K562 (cell line): ENCODE results near the gene BTBD1. TPM values are rescaled to one million over a fixed set of nuclear protein-coding genes. Genes with fewer than 3 reads are reported as not detected.

ENCODE experiments used
- ATAC-seq: fragments of 200-7000 bp; cut with Tn5 transposase; 3 replicates; pipeline ENCODE4 v1.9.1; 2020; ENCODE audit warnings: moderate library complexity
- Bru-seq: library from RNA; stranded (reverse); fragments of 400-500 nt; gene quantifications from one replicate; lab custom pipeline; 2021; lab: Mats Ljungman, UMichigan
- BruChase-seq, 2 experiments: library from RNA; stranded (reverse); fragments of 400-500 nt; gene quantifications; one replicate each; lab custom pipeline; 2021; lab: Mats Ljungman, UMichigan
- BruUV-seq: library from RNA; stranded (reverse); fragments of 400-500 nt; replicated peaks from 2 replicates; lab custom pipeline; 2021; lab: Mats Ljungman, UMichigan
- CTCF ChIA-PET: fragments of 300-600 bp; formaldehyde crosslinking; extraction: SDS; loops from one replicate; lab custom pipeline; 2021; ENCODE audit warnings: low intra/inter-chr PET ratio; lab: Yijun Ruan, JAX
- POLR2A ChIA-PET: fragments of 300-600, 350-650 bp; sonication (Branson Sonifier 250); formaldehyde crosslinking; extraction: SDS; loops from one replicate; lab custom pipeline; 2021; ENCODE audit warnings: antibody characterized with exemption, inconsistent platforms; lab: Yijun Ruan, JAX
- DNase-seq, 4 experiments: peaks; one replicate each; pipeline versions ENCODE4 v3.0.0 to v3.0.0-alpha.2; 2011 to 2018; ENCODE audit warnings: low spot score in 3 of 4, mixed read lengths in 3 of 4; ENCODE audit errors: extremely low read depth in 1 of 4
- FAIRE-seq: peaks from 2 replicates; lab custom pipeline; 2011; peaks lifted over from hg19 to GRCh38; lab: Jason Lieb, UNC
- H2AFZ ChIP-seq: 2 replicates; pipeline ENCODE4 v1.6.0; 2011; ENCODE audit warnings: low read depth, low read length, control low read depth, inconsistent platforms
- H3K27ac ChIP-seq: fragments of 200-600 bp; 3 replicates; pipeline ENCODE4 v1.8.0; 2011; ENCODE audit warnings: low read depth, mild to moderate bottlenecking, control low read depth, inconsistent platforms, low read length, moderate library complexity, mixed read lengths; ENCODE audit errors: extremely low read depth
- H3K27me3 ChIP-seq, 2 experiments: fragments of 300-600 bp in 1 of 2; 2 replicates in 1 of 2; 3 replicates in 1 of 2; pipeline versions ENCODE4 v1.6.0 to v1.8.0; 2011; ENCODE audit warnings: inconsistent platforms in 2 of 2, low read length in 2 of 2, mild to moderate bottlenecking in 1 of 2, mixed read lengths in 1 of 2, moderate library complexity in 1 of 2; ENCODE audit not compliant: control insufficient read depth in 2 of 2, insufficient read depth in 2 of 2
- H3K36me3 ChIP-seq: fragments of 300-600 bp; 3 replicates; pipeline ENCODE4 v1.8.0; 2011; ENCODE audit warnings: mild to moderate bottlenecking, low read length, inconsistent platforms; ENCODE audit not compliant: control insufficient read depth, insufficient read depth
- H3K4me1 ChIP-seq, 2 experiments: fragments of 200-600 bp in 1 of 2; replicated peaks in 1 of 2; 2 replicates in 1 of 2; 3 replicates in 1 of 2; pipeline versions ENCODE4 v1.5.1 to v1.8.0; 2011; ENCODE audit warnings: inconsistent platforms in 2 of 2, low read length in 2 of 2, mild to moderate bottlenecking in 1 of 2, mixed read lengths in 1 of 2, moderate library complexity in 1 of 2; ENCODE audit not compliant: control insufficient read depth in 2 of 2, insufficient read depth in 2 of 2
- H3K4me2 ChIP-seq: 2 replicates; pipeline ENCODE4 v1.6.1; 2011; ENCODE audit warnings: low read length, control low read depth, inconsistent platforms, mixed read lengths; ENCODE audit not compliant: insufficient read depth
- H3K4me3 ChIP-seq: fragments of 200-600 bp; sonication (generic), shearing (Covaris generic); 2 replicates; pipeline ENCODE4 v1.5.1; 2016; ENCODE audit warnings: control low read depth, inconsistent platforms
- H3K79me2 ChIP-seq: fragments of 200-600 bp; 3 replicates; pipeline ENCODE4 v1.8.0; 2011; ENCODE audit warnings: low read length, inconsistent platforms; ENCODE audit not compliant: control insufficient read depth, insufficient read depth
- H3K9ac ChIP-seq, 2 experiments: 2 replicates each; pipeline versions ENCODE4 v1.6.0 to v1.6.1; 2011; ENCODE audit warnings: low read depth in 2 of 2, low read length in 2 of 2, control low read depth in 1 of 2, inconsistent platforms in 1 of 2, mild to moderate bottlenecking in 1 of 2, mixed read lengths in 1 of 2; ENCODE audit not compliant: insufficient read depth in 1 of 2
- H3K9me1 ChIP-seq: one replicate; pipeline ENCODE4 v1.6.0; 2011; ENCODE audit warnings: inconsistent platforms, mild to moderate bottlenecking, low read length, moderate library complexity; ENCODE audit not compliant: control insufficient read depth, insufficient read depth
- H3K9me3 ChIP-seq: replicated peaks from 2 replicates; pipeline ENCODE4 v1.5.1; 2011; ENCODE audit warnings: low read depth, low read length, inconsistent platforms; ENCODE audit not compliant: control insufficient read depth, insufficient read depth
- H4K20me1 ChIP-seq: replicated peaks from 2 replicates; pipeline ENCODE4 v1.6.1; 2011; ENCODE audit warnings: low read length, inconsistent platforms, mixed read lengths; ENCODE audit not compliant: control insufficient read depth, insufficient read depth
- CREB3 ChIP-seq: fragments of 450-650 bp; conservative IDR thresholded peaks from 2 replicates; pipeline ENCODE4 v1.6.1; 2016; ENCODE audit warnings: missing genetic modification characterization, low read depth, mild to moderate bottlenecking, missing compliant biosample characterization, moderate library complexity
- EHMT2 ChIP-seq: fragments of 450-650 bp; IDR thresholded peaks from 2 replicates; pipeline ENCODE4 v1.6.1; 2018; ENCODE audit warnings: antibody characterized with exemption
- GATAD2B ChIP-seq: fragments of 450-650 bp; IDR thresholded peaks from 2 replicates; pipeline ENCODE4 v1.6.1; 2017; ENCODE audit warnings: mild to moderate bottlenecking, borderline replicate concordance
- HDGF ChIP-seq: fragments of 450-650 bp; IDR thresholded peaks from 2 replicates; pipeline ENCODE4 v1.6.1; 2016
- MAX ChIP-seq: sonication (generic); formaldehyde crosslinking; IDR thresholded peaks from 2 replicates; pipeline ENCODE4 v1.9.0; 2022; ENCODE audit warnings: mild to moderate bottlenecking, missing genetic modification reagents
- MYC ChIP-seq, 2 experiments: fragments of 250-450 bp in 1 of 2; sonication (Bioruptor Pico) in 1 of 2; IDR thresholded peaks; 2 replicates each; pipeline versions ENCODE4 v1.5.1 to v1.6.1; 2012 to 2021; ENCODE audit warnings: low read depth in 2 of 2, borderline replicate concordance in 1 of 2, improper control_type of control experiment in 1 of 2, low read length in 1 of 2, mild to moderate bottlenecking in 1 of 2, moderate library complexity in 1 of 2
- NBN ChIP-seq: fragments of 450-650 bp; IDR thresholded peaks from 2 replicates; pipeline ENCODE4 v1.6.1; 2016; ENCODE audit warnings: low read depth, mild to moderate bottlenecking
- POU5F1 ChIP-seq: fragments of 150-350 bp; IDR thresholded peaks from 2 replicates; pipeline ENCODE4 v1.6.1; 2014; ENCODE audit warnings: borderline replicate concordance, low read length, low read depth, mild to moderate bottlenecking; ENCODE audit not compliant: partially characterized antibody
- ZNF212 ChIP-seq: fragments of 450-650 bp; formaldehyde crosslinking; IDR thresholded peaks from 2 replicates; pipeline ENCODE4 v1.4.0; 2020; ENCODE audit warnings: mild to moderate bottlenecking
- ZNF239 ChIP-seq: fragments of 250-450 bp; sonication (Bioruptor Pico); IDR thresholded peaks from 2 replicates; pipeline ENCODE4 v1.4.0; 2020; ENCODE audit warnings: mild to moderate bottlenecking
- ZNF699 ChIP-seq: fragments of 250-450 bp; sonication (Bioruptor Pico); IDR thresholded peaks from 2 replicates; pipeline ENCODE4 v1.8.0; 2021; ENCODE audit warnings: mild to moderate bottlenecking, moderate library complexity; ENCODE audit not compliant: insufficient replicate concordance
- ZNF717 ChIP-seq: fragments of 250-450 bp; sonication (Bioruptor Pico); IDR thresholded peaks from 2 replicates; pipeline ENCODE4 v1.5.0; 2021
- WGBS: fragments of 100-300 bp; shearing (Covaris generic); methylation state at CpG from one replicate; pipeline ENCODE4 v1.1.6; 2016; ENCODE audit warnings: low coverage, mixed read lengths; ENCODE audit not compliant: insufficient coverage; ENCODE audit errors: missing lambda C conversion rate; 5-methylcytosine and 5-hydroxymethylcytosine counted together
- in situ Hi-C: fragments of 300-500 bp; cut with MboI; formaldehyde crosslinking; loops from 4 replicates; pipeline ENCODE4 v1.15.0; 2018; ENCODE audit warnings: inconsistent platforms, mixed read lengths
- intact Hi-C: fragments of 100-400 bp; cut with micrococcal nuclease; formaldehyde crosslinking; loops from 2 replicates; pipeline ENCODE4 v1.14.2; 2022
- long read RNA-seq, 3 experiments: library from polyadenylated mRNA in 2 of 3; library from RNA in 1 of 3; unstranded in 2 of 3; stranded (forward) in 1 of 3; transcript quantifications; one replicate each; pipeline ENCODE4 v2.0.0, GENCODE V29; 2019 to 2022
- polyA minus RNA-seq, 3 experiments: library from RNA; depleted of rRNA, polyadenylated mRNA; stranded (reverse); fragments of >200 nt; gene quantifications; 2 replicates each; pipeline ENCODE4 v1.2.3, GENCODE V29; 2011
- polyA plus RNA-seq, 8 experiments: library from polyadenylated mRNA; depleted of rRNA in 4 of 8; stranded (reverse) in 5 of 8; unstranded in 3 of 8; fragments of >200 nt; fragmentation: Nextera tagmentation in 2 of 8; fragmentation: Illumina TruSeq in 1 of 8; extraction: Ambion mirVana in 2 of 8; extraction: Trizol in 1 of 8; gene quantifications; 2 replicates each; pipeline versions ENCODE4 v1.2.1 to v1.2.3, GENCODE V29; 2011 to 2014; ENCODE audit warnings: inconsistent platforms in 1 of 8, missing spikeins in 1 of 8
- total RNA-seq, 7 experiments: library from RNA; depleted of rRNA in 6 of 7; stranded (reverse); fragments of >200 nt in 6 of 7; fragmentation: Illumina TruSeq in 2 of 7; extraction: Trizol in 2 of 7; gene quantifications; 2 replicates each; pipeline versions ENCODE4 v1.2.1 to v1.2.3, GENCODE V29; 2011 to 2021; ENCODE audit warnings: low replicate concordance in 1 of 7

The BTBD1 gene
- total RNA-seq (2011; cell fraction: chromatin; rRNA removed; ENCODE audit: low replicate concordance), result 36.3 and 67.9 TPM in 2 replicates
- total RNA-seq (2011; cell fraction: nucleolus; rRNA removed), result 28.7 and 30.3 TPM in 2 replicates
- 50.4 and 78.1 TPM in 2 replicates for total RNA-seq (2011; cell fraction: nucleoplasm; rRNA removed)
- total RNA-seq (2014; rRNA removed) (89.1 and 90.4 TPM in 2 replicates), total RNA-seq (2014; rRNA removed; fragmentation: Illumina TruSeq; extraction: Trizol) (97.6 and 107 TPM in 2 replicates), total RNA-seq (2015; rRNA removed; fragmentation: Illumina TruSeq; extraction: Trizol) (87.4 and 93.4 TPM in 2 replicates), total RNA-seq (2021) (75.8 and 77.3 TPM in 2 replicates), polyA plus RNA-seq (2011; rRNA removed) (91.7 and 106 TPM in 2 replicates), polyA plus RNA-seq (2014; fragmentation: Illumina TruSeq; extraction: Trizol) (89.5 and 94.1 TPM in 2 replicates), polyA plus RNA-seq (2014; fragmentation: Nextera tagmentation; extraction: Ambion mirVana) (10 to 100 TPM; 19.4 to 27.2 TPM), polyA plus RNA-seq (2014; rRNA removed) (73.6 and 74.9 TPM in 2 replicates), polyA minus RNA-seq (2011; rRNA and poly(A)+ RNA removed) (134 and 142 TPM in 2 replicates), Bru-seq, nascent RNA (percentile 94 among the genes with signal in this experiment), BruChase-seq, experiment 1, labeled RNA remaining after a 2-hour chase (percentile 94 among the genes with signal in this experiment), BruChase-seq, experiment 2, labeled RNA remaining after a 6-hour chase (percentile 93 among the genes with signal in this experiment)
- polyA plus RNA-seq (2011; cell fraction: cytosol; rRNA removed), result 42.8 and 47.8 TPM in 2 replicates
- polyA plus RNA-seq (2011; cell fraction: nucleus; rRNA removed), result 32.2 and 50.2 TPM in 2 replicates
- polyA plus RNA-seq (2012), result 58.8 and 59.6 TPM in 2 replicates
- 66.7 and 84.5 TPM in 2 replicates for polyA minus RNA-seq (2011; cell fraction: cytosol; rRNA and poly(A)+ RNA removed)
- polyA minus RNA-seq (2011; cell fraction: nucleus; rRNA and poly(A)+ RNA removed), result 32.2 and 51.5 TPM in 2 replicates
- long read RNA-seq, experiment 1, transcript BTBD1-201 (8 exons, 3,297 nt), result major isoform, 454 of 511 reads
- long read RNA-seq, experiment 1, partial matches to known transcripts, result 28 of 511 reads
- long read RNA-seq, experiment 1, other reads (novel, unspliced or antisense), result 27 of 511 reads
- long read RNA-seq, experiment 2, transcript BTBD1-201 (8 exons, 3,297 nt), result major isoform, 5 of 114 reads
- long read RNA-seq, experiment 2, partial matches to known transcripts, result 0 of 114 reads
- long read RNA-seq, experiment 2, other reads (novel, unspliced or antisense), result 109 of 114 reads
- long read RNA-seq, experiment 3, transcript BTBD1-201 (8 exons, 3,297 nt), result major isoform, 34 of 38 reads
- long read RNA-seq, experiment 3, partial matches to known transcripts, result 2 of 38 reads
- long read RNA-seq, experiment 3, other reads (novel, unspliced or antisense), result 2 of 38 reads

- peak within 1 kb of the TSS; percentile 91 for H3K4me2 ChIP-seq
- peak within 1 kb of the TSS; percentile 90 for H3K4me3 ChIP-seq
- intact Hi-C loops (loop anchor here (2.0 to 5.0 kb wide), 3 partner anchors 42 to 140 kb away; partner anchors contain the start of genes C15orf40 and HDGFL3), in situ Hi-C loops (no loop called here)
- H3K27ac ChIP-seq, result peak within 1 kb of the TSS; percentile 92
- BruUV-seq, result no TSS peak
- peaks cover 32% of the 10 kb centered on the region for H3K36me3 ChIP-seq
- CTCF ChIA-PET, result interaction anchor here (0.7 kb wide), 1 partner anchor 182 kb away, joined by 6 read pairs; no protein-coding TSS in a partner anchor
- FAIRE-seq, result no peak
- POLR2A ChIA-PET, result interaction anchor here (0.6 to 2.1 kb wide), 11 partner anchors 9 to 145 kb away, joined by 3 to 15 read pairs (median 4); no protein-coding TSS in a partner anchor
- peak; percentile 95 for ATAC-seq
- WGBS, result under 1% methylated on average over 62 of the region's 90 CpGs
- H3K27me3 ChIP-seq, result no peaks in the 10 kb centered on the region
- peak; percentile 94 to 97 (median 96) for DNase-seq
- H3K79me2 ChIP-seq, result peaks cover 51% of the 10 kb centered on the region
- peak within 1 kb of the TSS; percentile 94 for H2AFZ ChIP-seq
- no peaks in the 10 kb centered on the region for H3K9me1 ChIP-seq
- peaks cover 27% of the 10 kb centered on the region; the same call in 1 of the 2 replicates for H4K20me1 ChIP-seq
- peak within 1 kb of the TSS; percentile 93 to 99 for H3K9ac ChIP-seq
- H3K9me3 ChIP-seq, result peaks cover 7% of the 10 kb centered on the region; the same call in 1 of the 2 replicates
- peaks cover 9 to 29% of the 10 kb centered on the region in 2 experiments for H3K4me1 ChIP-seq
- no peak for TF ChIP-seq EHMT2
- peak; percentile 63 for TF ChIP-seq MYC (IDR thresholded peaks at IDR 0.05; ENCODE audit: low read depth, low read length)
- no peak for TF ChIP-seq MYC (CRISPR knock-in tag; IDR thresholded peaks at IDR 0.05; ENCODE audit: borderline replicate concordance, low read depth)
- peak; percentile 24 for TF ChIP-seq POU5F1
- TF ChIP-seq ZNF212 (CRISPR knock-in tag), result no peak
- TF ChIP-seq HDGF, result no peak
- peak; percentile 67 for TF ChIP-seq MAX
- 0 out of 2 replicates have a peak, but pooled peaks have one; percentile 44 for TF ChIP-seq NBN
- peak; percentile 77 for TF ChIP-seq GATAD2B
- no peak for TF ChIP-seq ZNF717 (CRISPR knock-in tag)
- no peak; the same call in 1 of the 2 replicates for TF ChIP-seq ZNF239 (CRISPR knock-in tag)
- TF ChIP-seq CREB3, result no peak
- TF ChIP-seq ZNF699 (CRISPR knock-in tag), result no peak
These were observed at the start of gene BTBD1 for GRCh38 chr15:83066734-83067637. BTBD1 (minus strand) TSS chr15:83067252; CDS start chr15:83067151, 101 bp downstream.
